Endothelial cell (in vitro differentiated cells): ENCODE measurements around the gene ARHGEF28. TPM values are rescaled to one million over a fixed set of nuclear protein-coding genes. Genes with fewer than 3 reads are reported as not detected.

Experiments
- DNase-seq: peaks from one replicate; pipeline ENCODE4 v3.0.0; 2021; ENCODE audit warnings: low spot score
- H3K27ac Mint-ChIP-seq: one replicate; pipeline ENCODE4 v1.8.0; 2021; ENCODE audit warnings: mixed read lengths, inconsistent platforms; ENCODE audit not compliant: unreplicated experiment
- H3K27me3 Mint-ChIP-seq: one replicate; pipeline ENCODE4 v1.8.0; 2021; ENCODE audit warnings: mild to moderate bottlenecking, moderate library complexity, mixed read lengths, inconsistent platforms; ENCODE audit not compliant: unreplicated experiment
- H3K36me3 Mint-ChIP-seq: one replicate; pipeline ENCODE4 v1.8.0; 2021; ENCODE audit warnings: mild to moderate bottlenecking, low read depth, mixed read lengths, inconsistent platforms; ENCODE audit not compliant: unreplicated experiment
- H3K4me1 Mint-ChIP-seq: one replicate; pipeline ENCODE4 v1.8.0; 2021; ENCODE audit warnings: mild to moderate bottlenecking, mixed read lengths, inconsistent platforms; ENCODE audit not compliant: unreplicated experiment
- H3K4me3 Mint-ChIP-seq: one replicate; pipeline ENCODE4 v1.8.0; 2021; ENCODE audit warnings: mild to moderate bottlenecking, mixed read lengths, inconsistent platforms; ENCODE audit not compliant: unreplicated experiment
- H3K9me3 Mint-ChIP-seq: one replicate; pipeline ENCODE4 v1.8.0; 2021; ENCODE audit warnings: mixed read lengths, inconsistent platforms; ENCODE audit not compliant: unreplicated experiment
- total RNA-seq: library from RNA; stranded (reverse); fragmentation: NEBNext Ultra II Directional; extraction: Animal tissue kit (Norgen Biotek cat#: 25700); gene quantifications from one replicate; pipeline ENCODE4 v1.2.1, GENCODE V29; 2021; ENCODE audit not compliant: unreplicated experiment
- TF ChIP-seq, protein P1 (sequence below): fragments of 200-600 bp; sonication (generic); IDR thresholded peaks from one replicate; pipeline ENCODE4 v1.5.0; 2021; ENCODE audit warnings: antibody characterized with exemption; ENCODE audit not compliant: unreplicated experiment

ARHGEF28 gene
- total RNA-seq, 1 donor from 2014 or later = 1.5 TPM

DNA sequence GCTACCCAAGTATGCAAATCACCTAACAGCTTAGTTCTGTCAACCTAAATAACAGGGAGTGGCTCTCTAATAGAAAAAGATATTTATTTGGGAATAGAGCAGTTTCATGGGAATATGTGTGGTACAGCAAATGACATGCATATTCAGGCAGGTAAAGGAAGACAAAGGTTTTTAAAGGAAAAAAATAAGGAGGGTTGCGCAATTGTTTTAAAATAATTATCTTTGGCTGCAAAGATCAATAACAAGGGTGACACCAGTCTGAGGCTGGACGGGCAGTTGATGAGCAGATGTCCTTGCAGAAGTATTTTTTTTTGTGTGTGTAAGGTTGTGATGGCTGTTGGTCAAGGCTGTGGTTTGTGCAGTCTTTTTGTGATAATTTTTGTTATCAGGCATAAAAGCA, 332.0 kb downstream of the ARHGEF28 start:
- H3K4me3 Mint-ChIP-seq = no peak overlapping the region
- TF ChIP-seq, protein P1, sequence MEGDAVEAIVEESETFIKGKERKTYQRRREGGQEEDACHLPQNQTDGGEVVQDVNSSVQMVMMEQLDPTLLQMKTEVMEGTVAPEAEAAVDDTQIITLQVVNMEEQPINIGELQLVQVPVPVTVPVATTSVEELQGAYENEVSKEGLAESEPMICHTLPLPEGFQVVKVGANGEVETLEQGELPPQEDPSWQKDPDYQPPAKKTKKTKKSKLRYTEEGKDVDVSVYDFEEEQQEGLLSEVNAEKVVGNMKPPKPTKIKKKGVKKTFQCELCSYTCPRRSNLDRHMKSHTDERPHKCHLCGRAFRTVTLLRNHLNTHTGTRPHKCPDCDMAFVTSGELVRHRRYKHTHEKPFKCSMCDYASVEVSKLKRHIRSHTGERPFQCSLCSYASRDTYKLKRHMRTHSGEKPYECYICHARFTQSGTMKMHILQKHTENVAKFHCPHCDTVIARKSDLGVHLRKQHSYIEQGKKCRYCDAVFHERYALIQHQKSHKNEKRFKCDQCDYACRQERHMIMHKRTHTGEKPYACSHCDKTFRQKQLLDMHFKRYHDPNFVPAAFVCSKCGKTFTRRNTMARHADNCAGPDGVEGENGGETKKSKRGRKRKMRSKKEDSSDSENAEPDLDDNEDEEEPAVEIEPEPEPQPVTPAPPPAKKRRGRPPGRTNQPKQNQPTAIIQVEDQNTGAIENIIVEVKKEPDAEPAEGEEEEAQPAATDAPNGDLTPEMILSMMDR = no peak
- H3K36me3 Mint-ChIP-seq = no peaks in the 10 kb centered on the region
- H3K27ac Mint-ChIP-seq = no peak overlapping the region
- no peak for DNase-seq
- H3K9me3 Mint-ChIP-seq = no peaks in the 10 kb centered on the region
- H3K27me3 Mint-ChIP-seq = peaks cover 2% of the 10 kb centered on the region
- no peaks in the 10 kb centered on the region for H3K4me1 Mint-ChIP-seq

DNA sequence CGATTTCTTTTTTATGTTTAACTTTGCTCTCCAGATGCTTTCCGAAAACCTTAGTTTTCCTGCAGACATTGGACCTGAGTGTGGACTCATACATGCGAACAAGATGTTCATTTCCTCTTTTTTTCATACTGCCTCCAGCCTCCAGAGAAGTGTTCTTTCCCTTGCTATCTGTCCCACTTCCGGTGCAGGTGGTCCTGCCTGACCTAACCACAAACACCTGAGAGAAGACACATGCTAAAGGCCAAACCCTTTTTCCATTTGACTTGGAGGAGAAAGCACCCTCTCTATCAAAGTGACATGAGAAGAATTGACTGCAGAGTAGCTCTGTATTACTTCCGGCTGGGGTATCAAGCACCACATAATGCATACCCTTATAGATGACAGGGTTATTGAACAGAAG, 334.0 kb downstream of the ARHGEF28 start:
- TF ChIP-seq, protein P1 = no peak
- no peak for DNase-seq
- Mint-ChIP-seq H3K27me3 (no peaks in the 10 kb centered on the region), H3K27ac (no peak overlapping the region), H3K9me3 (no peaks in the 10 kb centered on the region), H3K4me1 (peaks cover 5% of the 10 kb centered on the region), H3K36me3 (no peaks in the 10 kb centered on the region), H3K4me3 (no peak overlapping the region)

DNA sequence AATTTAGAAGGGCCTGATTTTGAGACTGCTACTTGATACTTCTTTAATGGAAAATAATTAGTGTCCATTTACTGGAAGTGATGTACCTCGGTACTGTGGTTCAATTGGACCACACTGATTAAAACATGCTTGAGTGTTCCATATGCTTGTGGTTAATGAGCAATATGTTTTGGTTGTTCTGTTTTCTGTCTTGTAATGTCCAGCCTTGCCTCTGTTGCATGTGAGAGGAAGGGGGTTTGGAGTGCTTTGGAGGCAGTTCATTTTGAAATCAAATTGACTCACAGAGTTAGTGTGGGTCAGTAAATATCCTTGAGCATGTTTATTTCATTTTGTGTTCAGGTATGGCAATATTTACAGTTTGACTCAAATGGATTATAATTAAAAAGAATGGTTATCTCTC, 334.4 kb downstream of the ARHGEF28 start:
- TF ChIP-seq, protein P1 = no peak
- Mint-ChIP-seq H3K27ac (no peak overlapping the region), H3K4me3 (no peak overlapping the region), H3K9me3 (no peaks in the 10 kb centered on the region), H3K4me1 (peaks cover 5% of the 10 kb centered on the region), H3K36me3 (no peaks in the 10 kb centered on the region), H3K27me3 (no peaks in the 10 kb centered on the region)
- DNase-seq = no peak

DNA sequence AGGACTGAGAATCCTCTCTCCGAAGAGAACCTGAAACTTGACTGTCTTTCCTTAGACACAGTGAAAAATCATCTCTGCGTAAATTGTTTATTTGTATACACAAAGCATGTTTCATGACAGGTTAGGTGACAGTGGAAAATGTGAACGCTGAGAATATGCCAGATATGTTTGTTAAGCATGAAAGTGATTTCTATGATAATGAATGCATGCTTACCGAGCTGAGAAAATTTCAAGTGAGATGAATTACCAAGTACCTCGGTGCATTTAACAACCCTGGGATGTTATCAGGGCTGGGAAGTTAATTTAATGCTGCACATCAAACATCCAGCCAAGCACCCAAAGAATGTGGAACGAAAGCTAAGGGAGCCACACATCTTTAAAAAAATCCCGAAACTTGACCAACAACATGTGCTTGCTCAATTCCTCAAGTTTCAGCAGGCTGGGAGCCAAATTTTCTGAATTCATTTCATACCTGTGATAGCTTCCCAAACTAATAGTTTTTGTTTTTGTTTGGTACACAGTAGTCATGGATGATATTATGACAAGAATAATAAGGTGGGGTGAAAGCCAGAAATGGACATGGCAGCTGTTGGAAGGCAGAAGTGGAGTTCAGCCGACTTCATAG, 336.9 kb downstream of the ARHGEF28 start:
- no peaks in the 10 kb centered on the region for H3K27me3 Mint-ChIP-seq
- H3K27ac Mint-ChIP-seq = no peak overlapping the region
- H3K4me3 Mint-ChIP-seq = no peak overlapping the region
- DNase-seq = no peak
- no peaks in the 10 kb centered on the region for H3K9me3 Mint-ChIP-seq
- TF ChIP-seq, protein P1 = no peak
- peaks cover 5% of the 10 kb centered on the region for H3K4me1 Mint-ChIP-seq
- H3K36me3 Mint-ChIP-seq = no peaks in the 10 kb centered on the region

DNA sequence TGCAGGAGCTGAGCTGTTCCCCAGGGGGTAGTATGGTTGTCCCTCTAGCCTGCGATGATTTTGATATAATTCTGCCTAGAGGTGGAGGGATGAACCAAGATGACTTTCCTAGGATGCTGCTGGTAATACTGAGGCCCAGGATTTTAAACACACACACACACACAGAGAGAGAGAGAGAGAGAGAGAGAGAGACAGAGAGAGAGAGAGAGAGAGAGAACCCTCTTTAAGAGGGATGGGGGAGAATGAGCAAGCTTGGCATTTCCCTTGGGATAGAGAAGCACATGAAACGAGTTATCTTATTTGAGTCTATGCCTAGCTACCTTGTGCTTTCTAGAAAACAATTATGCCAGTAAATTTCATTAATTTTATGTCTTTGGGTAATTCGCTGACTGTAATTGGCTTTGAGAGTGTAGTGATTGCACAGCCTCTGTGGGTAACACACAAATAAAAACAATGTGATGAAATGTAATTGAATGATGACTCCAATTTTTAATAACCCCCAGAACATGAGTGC, 338.4 kb downstream of the ARHGEF28 start:
- DNase-seq = no peak
- no peak overlapping the region for H3K4me3 Mint-ChIP-seq

More for the DNA sequence above, 338.4 kb downstream of the ARHGEF28 start:
- Mint-ChIP-seq H3K36me3 (no peaks in the 10 kb centered on the region), H3K27me3 (no peaks in the 10 kb centered on the region), H3K4me1 (peaks cover 8% of the 10 kb centered on the region), H3K9me3 (no peaks in the 10 kb centered on the region), H3K27ac (no peak overlapping the region)
- TF ChIP-seq, protein P1 = no peak
